PC-9 (cell line): Measurements from ENCODE around the gene GMPR2.

Experiments used
- CTCF ChIP-seq: fragments of 200-600 bp; sonication (generic); conservative IDR thresholded peaks from 2 replicates; pipeline ENCODE4 v1.6.1; 2017; ENCODE audit warnings: mixed run types, antibody characterized with exemption, mild to moderate bottlenecking, moderate library complexity
- EZH2 ChIP-seq: fragments of 200-600 bp; sonication (generic); IDR thresholded peaks from 2 replicates; pipeline ENCODE4 v1.8.0; 2017; ENCODE audit warnings: antibody characterized with exemption, low read depth

GRCh38 chr14:24231263-24232120 lies 1.2 kb upstream of the GMPR2 start:
- no peak for TF ChIP-seq EZH2
- TF ChIP-seq CTCF = no peak
